Mesangial cell (primary cell): ENCODE data around the gene PPID. TPM values are rescaled to one million over a fixed set of nuclear protein-coding genes. Genes with fewer than 3 reads are reported as not detected.

Experiments used
- total RNA-seq: library from RNA; depleted of rRNA; stranded (reverse); fragments of >200 nt; gene quantifications from 2 replicates; pipeline ENCODE4 v1.2.3, GENCODE V29; 2015

Gene PPID
- 15.6 and 24.0 TPM in 2 replicates for total RNA-seq

DNA sequence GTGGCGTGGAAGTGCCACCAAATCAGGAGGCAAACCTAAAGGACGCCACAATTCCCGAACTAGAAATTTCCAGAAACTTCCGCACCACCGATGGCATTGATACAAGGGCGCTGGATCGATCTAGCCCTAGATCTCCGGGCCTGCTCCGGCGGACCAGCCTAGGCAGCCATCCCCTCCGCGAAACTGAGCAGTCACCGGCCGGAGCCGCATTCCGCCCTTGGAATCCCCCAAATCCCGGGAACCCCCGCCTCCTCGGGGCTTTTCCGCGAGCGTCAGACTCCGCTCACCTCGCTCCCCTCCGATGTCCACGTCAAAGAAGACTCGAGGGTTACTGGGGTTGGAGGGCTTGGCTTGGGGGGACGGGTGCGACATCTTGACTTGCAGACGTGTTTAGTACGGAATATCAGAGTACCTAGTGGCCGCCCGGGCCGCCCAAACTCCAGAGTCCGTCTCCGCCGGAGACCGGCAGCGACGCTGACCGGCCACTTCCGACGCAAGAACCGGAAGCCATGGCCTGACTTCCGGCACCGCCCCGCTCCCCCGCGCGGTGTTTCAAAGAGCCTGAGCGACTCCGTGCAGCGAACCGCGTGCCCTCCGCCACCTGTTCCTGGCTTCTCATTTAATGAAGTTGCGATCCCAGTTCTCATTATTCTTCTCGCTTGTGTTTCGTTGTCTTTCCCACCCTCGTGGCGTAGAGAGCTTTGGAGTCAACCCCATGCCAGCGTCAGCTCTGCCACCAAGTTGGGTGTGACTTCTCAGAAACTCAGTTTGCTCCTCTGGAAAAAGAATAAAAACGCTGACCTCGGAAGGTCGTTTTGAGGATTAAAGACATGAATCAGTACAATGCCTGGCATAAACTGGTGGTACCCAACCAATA is at the start of gene PPID:
TSS of gene PPID (minus strand) at position 480 of the 877 bp plus-strand sequence. CDS start at position 372, 108 bp downstream.

DNA sequence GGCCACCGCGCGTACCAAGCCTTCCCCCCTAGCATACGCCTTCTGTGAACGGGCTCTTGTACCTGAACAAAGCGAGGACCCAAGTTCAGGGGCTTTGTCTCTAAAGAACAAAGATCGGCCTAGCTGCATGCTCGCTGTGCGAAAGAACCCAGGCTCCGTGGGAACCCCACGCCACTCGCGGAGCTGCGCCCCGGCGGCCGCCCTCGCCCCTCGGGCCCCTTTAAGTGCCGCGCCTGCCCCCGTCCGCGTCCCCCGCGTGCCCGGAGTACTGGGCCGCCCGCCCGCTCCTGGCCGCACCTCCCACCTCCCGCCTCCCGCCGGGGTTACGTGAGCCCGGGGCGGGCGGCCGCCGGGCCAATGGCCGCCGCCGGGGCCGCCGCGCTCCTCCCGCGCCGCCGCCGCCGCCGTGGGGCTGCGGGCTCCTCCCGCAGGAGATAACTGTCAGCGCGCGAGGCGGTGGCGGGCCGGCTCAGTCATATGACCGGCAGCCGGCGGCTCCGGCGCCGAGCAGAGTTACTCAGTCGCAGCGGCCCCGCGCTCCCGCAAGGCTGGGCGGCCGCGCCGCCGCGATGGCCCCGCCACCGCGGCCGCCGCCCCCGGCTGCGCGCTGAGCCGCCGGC is 45.5 kb upstream of the PPID start, which contains the start of gene FNIP2:
TSS of gene FNIP2 (plus strand) at position 472 of the 620 bp plus-strand sequence. CDS start 187 bp downstream, outside the sequence.

DNA sequence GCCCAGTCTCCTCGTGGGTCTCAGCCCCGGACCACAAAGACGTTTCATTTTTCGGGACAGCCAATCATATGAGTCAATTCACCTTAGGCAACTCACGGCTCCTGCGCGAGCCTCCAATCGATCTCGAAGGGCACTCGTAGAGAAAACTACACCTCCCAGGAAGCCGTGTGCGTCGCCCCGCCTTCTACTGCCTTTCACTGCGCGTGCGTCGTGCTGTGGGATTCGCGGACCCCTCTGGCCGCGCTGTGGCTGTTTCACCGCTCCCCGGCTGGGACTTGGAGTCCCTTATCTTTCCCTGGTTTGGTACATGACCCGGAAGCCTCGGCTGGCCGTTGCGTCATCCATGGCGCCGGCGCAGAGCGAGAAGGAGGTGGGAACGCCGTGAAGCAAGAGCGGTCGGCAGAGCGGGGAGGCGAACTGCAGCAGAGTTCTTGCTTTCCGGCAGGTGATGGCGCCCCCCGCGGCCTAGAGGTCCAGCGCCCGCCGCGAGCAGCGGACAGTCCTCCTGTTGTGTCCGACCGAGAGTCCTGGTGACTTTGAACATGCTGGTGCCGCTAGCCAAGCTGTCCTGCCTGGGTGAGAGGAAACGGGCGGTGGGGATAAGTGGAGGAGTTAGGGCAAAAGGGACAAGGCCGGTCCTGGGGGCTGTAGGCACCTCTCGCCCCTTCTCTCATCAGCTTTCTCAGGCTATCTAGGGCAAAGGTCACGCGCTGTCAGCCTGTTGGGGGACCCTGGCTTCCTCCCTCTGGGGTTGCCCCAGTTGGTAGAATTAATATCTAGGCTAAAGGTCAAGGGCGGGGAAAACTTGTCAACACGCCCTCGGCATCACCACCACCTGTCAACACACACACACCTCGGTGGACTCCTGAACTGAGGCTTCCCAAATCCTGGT is 51.0 kb downstream of the PPID start, which contains the start of gene ETFDH:
TSS of gene ETFDH (plus strand) at position 382 of the 892 bp plus-strand sequence. CDS start at position 543, 161 bp downstream.

DNA sequence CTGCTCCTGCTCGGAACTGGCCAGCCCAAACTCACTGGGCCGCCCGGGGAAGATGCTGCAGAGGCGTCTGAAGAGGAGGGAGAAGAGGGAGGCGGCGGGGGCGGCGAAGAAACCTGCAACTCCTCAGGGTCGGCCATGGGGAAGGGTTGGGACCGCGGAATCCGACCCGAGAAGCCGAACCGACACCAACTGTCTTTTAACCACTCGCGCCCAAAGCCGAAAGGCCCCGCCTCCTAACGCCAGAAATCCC is 51.6 kb downstream of the PPID start, which contains the start of gene C4orf46:
TSS of gene C4orf46 (minus strand) at position 223 of the 250 bp plus-strand sequence. CDS start at position 137, 86 bp downstream.

Other genes starting within 250 kb of the PPID start
- gene RXFP1, start 201.5 kb downstream of the PPID start, total RNA-seq: not detected in 2 replicates
- gene C4orf46, start 51.5 kb downstream of the PPID start, total RNA-seq: 7.7 and 20.2 TPM in 2 replicates
- gene ETFDH, start 51.1 kb downstream of the PPID start, total RNA-seq: 6.2 and 10.0 TPM in 2 replicates
- gene FNIP2, start 45.6 kb upstream of the PPID start, total RNA-seq: 12.9 and 55.8 TPM in 2 replicates